NOMO-1 (cell line): ENCODE results near the gene CYTL1.

Experiments used
- DNase-seq, 2 experiments: peaks; one replicate each; lab custom pipeline; 2025; ENCODE audit not compliant: unreplicated experiment in 2 of 2; lab: John Stamatoyannopoulos, UW

CYTL1 gene

GRCh38 chr4:4974727-4975126, 44.5 kb downstream of the CYTL1 start:
- DNase-seq: no peak

- no peak for DNase-seq
Measured at GRCh38 chr4:4971796-4972195, 47.5 kb downstream of the CYTL1 start.

- DNase-seq: no peak
Measured at GRCh38 chr4:4969298-4969697, 50.0 kb downstream of the CYTL1 start.

DNA sequence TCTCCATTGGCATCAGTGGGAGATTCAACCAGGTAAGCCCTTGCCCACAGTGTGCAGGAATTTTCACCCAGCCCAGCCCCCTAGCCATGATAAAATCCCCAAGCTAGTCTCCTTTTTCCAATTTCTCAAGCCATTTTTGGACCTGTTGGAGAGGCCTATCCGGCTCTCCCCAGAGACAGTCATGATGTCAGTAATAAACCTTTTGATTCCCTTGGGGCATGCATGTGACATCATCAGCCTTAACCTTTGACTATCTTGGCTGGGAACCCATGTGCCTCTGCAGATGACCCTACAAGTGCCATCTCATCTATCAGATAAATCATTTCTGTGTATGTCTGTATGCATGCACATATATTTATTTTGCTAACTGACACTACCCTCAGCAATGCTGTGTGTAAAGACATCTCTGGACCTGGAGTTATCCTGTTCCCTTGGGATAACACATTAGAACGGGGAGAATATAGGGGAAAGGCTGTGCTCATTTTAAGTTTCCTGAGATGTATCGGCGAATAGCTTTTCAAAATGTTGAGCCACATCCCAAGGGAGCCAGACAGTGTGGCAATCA, 51.0 kb downstream of the CYTL1 start:
- DNase-seq: no peak
